Thoracic aorta (tissue), 2 donors: ENCODE data around the gene MLIP. TPM values are rescaled to one million over a fixed set of nuclear protein-coding genes. Genes with fewer than 3 reads are reported as not detected.
"Not testable (repeated sequence)": the region's sequence is repeated elsewhere in the genome, so short reads cannot be mapped to it uniquely, and the experiment has no call there.

Experiments
- ATAC-seq: fragments of 150-250 bp; one replicate; pipeline ENCODE4 v1.8.0; 2017; ENCODE audit warnings: low read depth; ENCODE audit not compliant: insufficient number of reproducible peaks, low FRiP score
- DNase-seq: peaks from one replicate; pipeline ENCODE4 v3.0.0-alpha.2; 2020; ENCODE audit warnings: low spot score
- H3K27ac ChIP-seq, 2 donors: fragments of 200-600 bp; sonication (generic); 1 replicate in 1 of 2; 2 replicates in 1 of 2; pipeline ENCODE4 v1.5.1; 2016; ENCODE audit warnings: mild to moderate bottlenecking in 2 of 2, moderate library complexity in 2 of 2
- H3K27me3 ChIP-seq: fragments of 200-600 bp; sonication (generic); replicated peaks from 2 replicates; pipeline ENCODE4 v1.6.0; 2016; ENCODE audit warnings: mild to moderate bottlenecking; ENCODE audit not compliant: insufficient read depth
- H3K36me3 ChIP-seq: fragments of 200-600 bp; sonication (generic); one replicate; pipeline ENCODE4 v1.5.1; 2016
- H3K4me1 ChIP-seq, 2 donors: fragments of 200-600 bp; sonication (generic); 1 replicate in 1 of 2; 2 replicates in 1 of 2; pipeline versions ENCODE4 v1.5.1 to v1.6.0; 2016; ENCODE audit warnings: low read depth in 2 of 2, mild to moderate bottlenecking in 1 of 2; ENCODE audit not compliant: control insufficient read depth in 1 of 2
- H3K4me3 ChIP-seq: fragments of 200-600 bp; sonication (generic); 2 replicates; pipeline ENCODE4 v1.5.1; 2016; ENCODE audit warnings: mild to moderate bottlenecking
- H3K9me3 ChIP-seq: fragments of 200-600 bp; sonication (generic); 2 replicates; pipeline ENCODE4 v1.5.1; 2016
- CTCF ChIP-seq: fragments of 200-600 bp; sonication (generic); IDR thresholded peaks from one replicate; pipeline ENCODE4 v1.5.1; 2019; ENCODE audit warnings: antibody characterized with exemption
- total RNA-seq, 2 donors: library from RNA; depleted of rRNA; stranded (reverse); fragments of >200 nt; gene quantifications; one replicate each; pipeline versions ENCODE4 v1.1.0 to v1.2.3, GENCODE V29; 2016

MLIP gene
- total RNA-seq, 2 donors from 2014 or later, result 1.8 TPM; not detected in 1

GRCh38 chr6:54194067-54194466 is 82.8 kb downstream of the MLIP start:
- no peak for TF ChIP-seq CTCF
- no peaks in the 10 kb centered on the region for H3K9me3 ChIP-seq
- no peaks in the 10 kb centered on the region for H3K27me3 ChIP-seq
- no peak overlapping the region for H3K4me3 ChIP-seq
- peaks cover 4 to 12% of the 10 kb centered on the region in 2 donors for H3K4me1 ChIP-seq
- H3K36me3 ChIP-seq, result no peaks in the 10 kb centered on the region
- ATAC-seq (no peak), DNase-seq (no peak)
- no peak overlapping the region for H3K27ac ChIP-seq

- no peaks in the 10 kb centered on the region for H3K9me3 ChIP-seq
- peaks cover 4 to 12% of the 10 kb centered on the region in 2 donors for H3K4me1 ChIP-seq
- ATAC-seq (no peak), DNase-seq (no peak)
- H3K27ac ChIP-seq, result no peak overlapping the region
- no peak for TF ChIP-seq CTCF
- H3K4me3 ChIP-seq, result no peak overlapping the region
- no peaks in the 10 kb centered on the region for H3K27me3 ChIP-seq
- H3K36me3 ChIP-seq, result no peaks in the 10 kb centered on the region
Measured at GRCh38 chr6:54195637-54196036, 84.4 kb downstream of the MLIP start.

- H3K27ac ChIP-seq, result no peak overlapping the region
- peaks cover 4 to 12% of the 10 kb centered on the region in 2 donors for H3K4me1 ChIP-seq
- no peaks in the 10 kb centered on the region for H3K9me3 ChIP-seq
- ATAC-seq (no peak), DNase-seq (no peak)
- H3K36me3 ChIP-seq, result no peaks in the 10 kb centered on the region
- no peak for TF ChIP-seq CTCF
- H3K4me3 ChIP-seq, result no peak overlapping the region
- no peaks in the 10 kb centered on the region for H3K27me3 ChIP-seq
Measured at GRCh38 chr6:54196905-54197304, 85.7 kb downstream of the MLIP start.

GRCh38 chr6:54198134-54198533 is 86.9 kb downstream of the MLIP start:
- no peak overlapping the region for H3K27ac ChIP-seq
- H3K36me3 ChIP-seq, result no peaks in the 10 kb centered on the region
- no peak for DNase-seq
- no peak for ATAC-seq
- TF ChIP-seq CTCF, result no peak
- no peaks in the 10 kb centered on the region for H3K27me3 ChIP-seq
- no peaks in the 10 kb centered on the region for H3K9me3 ChIP-seq
- no peak overlapping the region for H3K4me3 ChIP-seq
- peaks cover 4 to 8% of the 10 kb centered on the region in 2 donors for H3K4me1 ChIP-seq

- H3K27ac ChIP-seq, result not testable (repeated sequence)
Measured at GRCh38 chr6:54203474-54204035, 92.3 kb downstream of the MLIP start.

GRCh38 chr6:54204921-54205591 is 93.8 kb downstream of the MLIP start:
- H3K27ac ChIP-seq, result no peak overlapping the region
- ATAC-seq (no peak), DNase-seq (no peak)
- H3K36me3 ChIP-seq, result no peaks in the 10 kb centered on the region
- no peak overlapping the region for H3K4me3 ChIP-seq
- no peaks in the 10 kb centered on the region for H3K9me3 ChIP-seq
- no peaks in the 10 kb centered on the region for H3K4me1 ChIP-seq
- no peak for TF ChIP-seq CTCF
- H3K27me3 ChIP-seq, result no peaks in the 10 kb centered on the region

More at GRCh38 chr6:54203474-54204035, 92.3 kb downstream of the MLIP start:
- H3K36me3 ChIP-seq, H3K4me1 ChIP-seq, H3K9me3 ChIP-seq, ATAC-seq, H3K4me3 ChIP-seq, DNase-seq, H3K27me3 ChIP-seq: not testable (repeated sequence)
